Measurements from ENCODE around the gene PGM3.

Gene PGM3

GRCh38 chr6:83185096-83185495, 8.0 kb downstream of the PGM3 start (continued):
- TF ChIP-seq ZNF565 (CRISPR knock-in tag; conservative IDR thresholded peaks at IDR 0.05; ENCODE audit: low read depth) (no peak), ZNF70 (CRISPR knock-in tag; IDR thresholded peaks at IDR 0.05) (no peak), PPARA (CRISPR knock-in tag; IDR thresholded peaks at IDR 0.05; ENCODE audit: borderline replicate concordance) (no peak), ZC3H10 (CRISPR knock-in tag; IDR thresholded peaks at IDR 0.05) (no peak)

- ATAC-seq = peak; percentile 96
- TF ChIP-seq ARNTL (CRISPR knock-in tag; IDR thresholded peaks at IDR 0.05; ENCODE audit: borderline replicate concordance, low read depth) (no peak), POU6F1 (CRISPR knock-in tag; IDR thresholded peaks at IDR 0.05; ENCODE audit: borderline replicate concordance, low read depth) (no peak), ZC3H10 (CRISPR knock-in tag; IDR thresholded peaks at IDR 0.05) (peak; percentile 32; the same call in 1 of the 2 replicates), PPARA (CRISPR knock-in tag; IDR thresholded peaks at IDR 0.05; ENCODE audit: borderline replicate concordance) (no peak), CSDC2 (CRISPR knock-in tag; IDR thresholded peaks at IDR 0.05) (no peak), ISL1 (CRISPR knock-in tag; IDR thresholded peaks at IDR 0.05) (peak; percentile 60), ZNF70 (CRISPR knock-in tag; IDR thresholded peaks at IDR 0.05) (no peak), TOX (CRISPR knock-in tag; IDR thresholded peaks at IDR 0.05; ENCODE audit: borderline replicate concordance) (peak; percentile 46; the same call in 1 of the 2 replicates), TSHZ2 (CRISPR knock-in tag; IDR thresholded peaks at IDR 0.05) (no peak)
Observed at GRCh38 chr6:83183082-83183828, 9.8 kb downstream of the PGM3 start.

GRCh38 chr6:83182114-83182513, 11.0 kb downstream of the PGM3 start:
- TF ChIP-seq ZNF70 (CRISPR knock-in tag; IDR thresholded peaks at IDR 0.05) (no peak), OSR1 (CRISPR knock-in tag; IDR thresholded peaks at IDR 0.05) (no peak), TOX (CRISPR knock-in tag; IDR thresholded peaks at IDR 0.05; ENCODE audit: borderline replicate concordance) (no peak), ZNF565 (CRISPR knock-in tag; conservative IDR thresholded peaks at IDR 0.05; ENCODE audit: low read depth) (no peak), GLIS3 (CRISPR knock-in tag; IDR thresholded peaks at IDR 0.05) (no peak), TSHZ2 (CRISPR knock-in tag; IDR thresholded peaks at IDR 0.05) (no peak), PATZ1 (CRISPR knock-in tag; IDR thresholded peaks at IDR 0.05; ENCODE audit: borderline replicate concordance) (no peak), RARB (CRISPR knock-in tag; IDR thresholded peaks at IDR 0.05) (no peak), ISL1 (CRISPR knock-in tag; IDR thresholded peaks at IDR 0.05) (no peak), ESRRG (CRISPR knock-in tag; IDR thresholded peaks at IDR 0.05) (no peak), BACH2 (CRISPR knock-in tag; IDR thresholded peaks at IDR 0.05; ENCODE audit: borderline replicate concordance) (no peak), ZC3H10 (CRISPR knock-in tag; IDR thresholded peaks at IDR 0.05) (no peak), ZFP3 (CRISPR knock-in tag; IDR thresholded peaks at IDR 0.05) (no peak), TCF4 (CRISPR knock-in tag; IDR thresholded peaks at IDR 0.05; ENCODE audit: borderline replicate concordance) (no peak), ZFP30 (CRISPR knock-in tag; IDR thresholded peaks at IDR 0.05) (no peak), SNAI2 (CRISPR knock-in tag; IDR thresholded peaks at IDR 0.05) (no peak)
- ATAC-seq = no peak
